Psoas muscle (tissue), 8 donors: Measurements from ENCODE around the gene NEDD4. TPM values are rescaled to one million over a fixed set of nuclear protein-coding genes. Genes with fewer than 3 reads are reported as not detected.

Experiments used
- ATAC-seq, 4 donors: fragments of 200-7000 bp; cut with Tn5 transposase; one replicate each; pipeline ENCODE4 v1.9.1; 2020; ENCODE audit warnings: moderate library complexity in 3 of 4, mild to moderate bottlenecking in 2 of 4
- DNase-seq, 2 donors: peaks; one replicate each; pipeline ENCODE4 v3.0.0-alpha.2; 2020
- H3K27ac ChIP-seq: fragments of 200-600 bp; one replicate; pipeline ENCODE4 v1.8.0; 2022
- H3K27me3 ChIP-seq, 3 donors: fragments of 200-600 bp in 1 of 3; one replicate each; pipeline versions ENCODE4 v1.6.1 to v1.8.0; 2013 to 2022; ENCODE audit warnings: low read length in 2 of 3, mild to moderate bottlenecking in 2 of 3, moderate library complexity in 1 of 3; ENCODE audit not compliant: insufficient read depth in 3 of 3
- H3K36me3 ChIP-seq, 2 donors: fragments of 200-600 bp in 1 of 2; one replicate each; pipeline versions ENCODE4 v1.6.1 to v1.8.0; 2013 to 2022; ENCODE audit warnings: low read depth in 1 of 2, mild to moderate bottlenecking in 1 of 2, moderate library complexity in 1 of 2; ENCODE audit not compliant: insufficient read depth in 1 of 2
- H3K4me1 ChIP-seq: fragments of 200-600 bp; one replicate; pipeline ENCODE4 v1.8.0; 2022
- H3K4me3 ChIP-seq: fragments of 200-600 bp; one replicate; pipeline ENCODE4 v1.8.0; 2022; ENCODE audit warnings: mild to moderate bottlenecking
- H3K9me3 ChIP-seq: fragments of 200-600 bp; one replicate; pipeline ENCODE4 v1.8.0; 2022
- CTCF ChIP-seq: fragments of 200-600 bp; IDR thresholded peaks from one replicate; pipeline ENCODE4 v1.8.0; 2022; ENCODE audit warnings: antibody characterized with exemption
- WGBS, 3 donors: extraction: QIAGEN DNeasy Blood & Tissue Kit; methylation state at CpG; one replicate each; pipeline versions ENCODE4 v1.1.6 to v1.1.7; 2013; 5-methylcytosine and 5-hydroxymethylcytosine counted together
- intact Hi-C, 2 donors: fragments of 100-400 bp; cut with DNase I; formaldehyde crosslinking; loops; one replicate each; pipeline versions ENCODE4 v1.11.0 to v1.14.2; 2022
- polyA plus RNA-seq, 3 donors: library from polyadenylated mRNA; stranded (reverse); fragments of 200-250 nt; gene quantifications; one replicate each; pipeline ENCODE4 v1.2.3, GENCODE V29; 2013
- total RNA-seq, 4 donors: library from RNA; stranded (reverse); fragmentation: NEBNext Ultra II Directional in 2 of 4; extraction: Animal tissue kit (Norgen Biotek cat#: 25700) in 2 of 4; gene quantifications; one replicate each; pipeline versions ENCODE4 v1.2.1 to v1.2.4, GENCODE V29; 2021 to 2023
- donor health status: healthy with polysubstance abuse.
- donor health status: DM: no; HTN: no; CAD: no; lungs with moderate emphysema.
- donor health status: Bipolar disorder and iron deficiency.
- donor health status: healthy.
- donor health status: DM: yes; HTN: yes; CAD: no.
- donor health status: DM: no; HTN: no; CAD: no.
- donor health status: DM: no; HTN: no; CAD: no.
- donor health status: DM: yes; HTN: yes; CAD: no.

NEDD4 gene
- total and polyA plus RNA-seq, 7 donors, result 36.2 to 145 (median 94.5) TPM

- DNase-seq (no peak), ATAC-seq (no peak)
- Histone ChIP-seq H3K36me3 (no peaks in the 10 kb centered on the region), H3K9me3 (no peaks in the 10 kb centered on the region), H3K4me1 (no peaks in the 10 kb centered on the region), H3K27ac (no peak overlapping the region), H3K27me3 (no peaks in the 10 kb centered on the region), H3K4me3 (no peak overlapping the region)
- intact Hi-C loops, result no loop called here
- WGBS, 3 donors, result 91 to 97% (median 91%) methylated on average over 4 of the region's 4 CpGs
- no peak for TF ChIP-seq CTCF
These were observed 45.3 kb upstream of the NEDD4 start for GRCh38 chr15:56038707-56039106.

GRCh38 chr15:56038015-56038414 lies 44.6 kb upstream of the NEDD4 start:
- no peak for DNase-seq
- TF ChIP-seq CTCF, result no peak
- intact Hi-C loops, result no loop called here

GRCh38 chr15:56036546-56037067 lies 43.2 kb upstream of the NEDD4 start:
- no peaks in the 10 kb centered on the region for H3K27me3 ChIP-seq
- ATAC-seq (no peak), DNase-seq (no peak)
- H3K4me3 ChIP-seq, result no peak overlapping the region
- intact Hi-C loops, result no loop called here
- 68 to 77% (median 73%) methylated on average over 5 of the region's 5 CpGs for WGBS, 3 donors
- no peaks in the 10 kb centered on the region for H3K36me3 ChIP-seq
- H3K27ac ChIP-seq, result no peak overlapping the region
- H3K9me3 ChIP-seq, result no peaks in the 10 kb centered on the region
- TF ChIP-seq CTCF, result no peak
- no peaks in the 10 kb centered on the region for H3K4me1 ChIP-seq

More at GRCh38 chr15:56038015-56038414, 44.6 kb upstream of the NEDD4 start:
- H3K27me3 ChIP-seq, result no peaks in the 10 kb centered on the region
- H3K4me1 ChIP-seq, result no peaks in the 10 kb centered on the region
- no peak overlapping the region for H3K4me3 ChIP-seq
- no peak overlapping the region for H3K27ac ChIP-seq
- H3K36me3 ChIP-seq, result no peaks in the 10 kb centered on the region
- WGBS, 3 donors, result 39 to 47% (median 47%) methylated on average over 3 of the region's 3 CpGs
- ATAC-seq, result no peak
- H3K9me3 ChIP-seq, result no peaks in the 10 kb centered on the region

GRCh38 chr15:56035166-56035565 lies 41.8 kb upstream of the NEDD4 start:
- Histone ChIP-seq H3K4me3 (no peak overlapping the region), H3K9me3 (no peaks in the 10 kb centered on the region), H3K4me1 (no peaks in the 10 kb centered on the region), H3K27me3 (no peaks in the 10 kb centered on the region), H3K36me3 (no peaks in the 10 kb centered on the region), H3K27ac (no peak overlapping the region)
- ATAC-seq, result no peak
- no peak for TF ChIP-seq CTCF
- WGBS, 3 donors, result 67 to 91% (median 91%) methylated on average over 2 of the region's 2 CpGs
- DNase-seq, result no peak
- intact Hi-C loops, result no loop called here

GRCh38 chr15:56034514-56034913 lies 41.1 kb upstream of the NEDD4 start:
- H3K9me3 ChIP-seq, result no peaks in the 10 kb centered on the region
- no peak for TF ChIP-seq CTCF
- no peak overlapping the region for H3K27ac ChIP-seq
- no peak for DNase-seq
- H3K4me1 ChIP-seq, result no peaks in the 10 kb centered on the region
- WGBS, 3 donors, result 48 to 73% (median 71%) methylated on average over 2 of the region's 2 CpGs
- no peak overlapping the region for H3K4me3 ChIP-seq
- H3K27me3 ChIP-seq, result no peaks in the 10 kb centered on the region
- no peaks in the 10 kb centered on the region for H3K36me3 ChIP-seq
- no peak for ATAC-seq
- intact Hi-C loops, result no loop called here
